SH-SY5Y (cell line): ENCODE data around the gene BRD1.

Source experiments
- GATA2 ChIP-seq: IDR thresholded peaks from 2 replicates; pipeline ENCODE4 v1.6.1; 2011; ENCODE audit warnings: mild to moderate bottlenecking, low read depth, low read length
- GATA3 ChIP-seq: IDR thresholded peaks from 2 replicates; pipeline ENCODE4 v1.6.1; 2011; ENCODE audit warnings: low read depth, mild to moderate bottlenecking, low read length, moderate library complexity

- TF ChIP-seq GATA3 (no peak), GATA2 (no peak)
These were observed 80.0 kb downstream of the BRD1 start for GRCh38 chr22:49747716-49748115.
